HEK293 (cell line): ENCODE results near the gene PSMD7.

Experiments used
- CTCF ChIA-PET: fragments of 350-600 bp; formaldehyde crosslinking; extraction: SDS; loops from one replicate; lab custom pipeline; 2021; ENCODE audit warnings: antibody characterized with exemption; lab: Yijun Ruan, JAX
- POLR2A ChIA-PET: fragments of 300-600 bp; formaldehyde crosslinking; extraction: SDS; loops from one replicate; lab custom pipeline; 2020; ENCODE audit warnings: antibody characterized with exemption, inconsistent platforms; lab: Yijun Ruan, JAX
- H3K27ac ChIP-seq: fragments of 200-500 bp; sonication (Bioruptor generic); 2 replicates; pipeline ENCODE4 v1.5.1; 2014; ENCODE audit warnings: low read depth, low read length, control low read depth, inconsistent platforms; ENCODE audit errors: extremely low read depth
- H3K36me3 ChIP-seq, 2 experiments: fragments of 200-500 bp in 1 of 2; sonication (Bioruptor generic) in 1 of 2; 1 replicate in 1 of 2; 2 replicates in 1 of 2; pipeline ENCODE4 v1.5.1; 2014 to 2017; ENCODE audit warnings: inconsistent platforms in 2 of 2, low read length in 2 of 2; ENCODE audit not compliant: control insufficient read depth in 2 of 2, insufficient read depth in 1 of 2
- H3K4me1 ChIP-seq: fragments of 200-500 bp; sonication (Bioruptor generic); 2 replicates; pipeline ENCODE4 v1.5.1; 2014; ENCODE audit warnings: mild to moderate bottlenecking, low read length, inconsistent platforms; ENCODE audit not compliant: control insufficient read depth, insufficient read depth
- H3K4me3 ChIP-seq: 2 replicates; pipeline ENCODE4 v1.5.1; 2011; ENCODE audit warnings: low read depth, mild to moderate bottlenecking, control low read depth, low read length, moderate library complexity
- H3K9me3 ChIP-seq: fragments of 200-500 bp; sonication (Bioruptor generic); 2 replicates; pipeline ENCODE4 v1.5.1; 2014; ENCODE audit warnings: low read depth, low read length, inconsistent platforms; ENCODE audit not compliant: control insufficient read depth, insufficient read depth
- BCL6B ChIP-seq: fragments of 450-650 bp; formaldehyde crosslinking; IDR thresholded peaks from 2 replicates; pipeline ENCODE4 v1.5.1; 2017; ENCODE audit warnings: missing biosample characterization, missing genetic modification characterization
- EGR2 ChIP-seq: fragments of 450-650 bp; formaldehyde crosslinking; IDR thresholded peaks from 2 replicates; pipeline ENCODE4 v1.5.1; 2016; ENCODE audit warnings: low read depth, missing biosample characterization, missing genetic modification characterization
- GLI2 ChIP-seq: fragments of 450-650 bp; formaldehyde crosslinking; IDR thresholded peaks from 2 replicates; pipeline ENCODE4; 2017; ENCODE audit warnings: missing biosample characterization, missing genetic modification characterization, low read depth, borderline replicate concordance
- GLIS2 ChIP-seq: fragments of 450-650 bp; formaldehyde crosslinking; IDR thresholded peaks from 2 replicates; pipeline ENCODE4 v1.5.1; 2016; ENCODE audit warnings: missing biosample characterization, missing genetic modification characterization
- HIC1 ChIP-seq: fragments of 450-650 bp; formaldehyde crosslinking; IDR thresholded peaks from 2 replicates; pipeline ENCODE4 v1.5.1; 2016; ENCODE audit warnings: missing biosample characterization, missing genetic modification characterization
- PRDM10 ChIP-seq: fragments of 450-650 bp; formaldehyde crosslinking; IDR thresholded peaks from 2 replicates; pipeline ENCODE4 v1.5.1; 2016; ENCODE audit warnings: missing biosample characterization, missing genetic modification characterization
- SALL2 ChIP-seq: fragments of 450-650 bp; formaldehyde crosslinking; IDR thresholded peaks from 2 replicates; pipeline ENCODE4 v1.5.0; 2017; ENCODE audit warnings: missing biosample characterization, mild to moderate bottlenecking, missing genetic modification characterization, borderline replicate concordance
- SP2 ChIP-seq: fragments of 450-650 bp; formaldehyde crosslinking; IDR thresholded peaks from 2 replicates; pipeline ENCODE4 v1.5.1; 2016; ENCODE audit warnings: missing biosample characterization, missing genetic modification characterization
- ZBTB7A ChIP-seq: fragments of 450-650 bp; formaldehyde crosslinking; IDR thresholded peaks from 2 replicates; pipeline ENCODE4 v1.5.1; 2016; ENCODE audit warnings: low read depth, missing biosample characterization, missing genetic modification characterization
- ZFHX2 ChIP-seq: fragments of 450-650 bp; formaldehyde crosslinking; conservative IDR thresholded peaks from 2 replicates; pipeline ENCODE4 v1.5.1; 2016; ENCODE audit warnings: missing biosample characterization, missing genetic modification characterization
- ZNF112 ChIP-seq: fragments of 450-650 bp; formaldehyde crosslinking; IDR thresholded peaks from 2 replicates; pipeline ENCODE4 v1.5.0; 2017; ENCODE audit warnings: missing biosample characterization, missing genetic modification characterization
- ZNF16 ChIP-seq: fragments of 450-650 bp; formaldehyde crosslinking; IDR thresholded peaks from 2 replicates; pipeline ENCODE4 v1.5.1; 2016; ENCODE audit warnings: low read depth, missing biosample characterization, missing genetic modification characterization
- ZNF214 ChIP-seq: fragments of 450-650 bp; formaldehyde crosslinking; IDR thresholded peaks from 2 replicates; pipeline ENCODE4 v1.5.1; 2017; ENCODE audit warnings: missing biosample characterization, mild to moderate bottlenecking, missing genetic modification characterization, borderline replicate concordance
- ZNF23 ChIP-seq: fragments of 450-650 bp; formaldehyde crosslinking; IDR thresholded peaks from 2 replicates; pipeline ENCODE4 v1.5.1; 2016; ENCODE audit warnings: missing biosample characterization, missing genetic modification characterization, borderline replicate concordance
- ZNF521 ChIP-seq: fragments of 450-650 bp; formaldehyde crosslinking; IDR thresholded peaks from 2 replicates; pipeline ENCODE4 v1.5.1; 2017; ENCODE audit warnings: missing biosample characterization, mild to moderate bottlenecking, missing genetic modification characterization
- ZNF585B ChIP-seq: fragments of 450-650 bp; formaldehyde crosslinking; IDR thresholded peaks from 2 replicates; pipeline ENCODE4 v1.5.1; 2016; ENCODE audit warnings: missing biosample characterization, missing genetic modification characterization
- ZNF596 ChIP-seq: fragments of 450-650 bp; IDR thresholded peaks from 2 replicates; pipeline ENCODE4 v1.5.0; 2018; ENCODE audit warnings: missing biosample characterization, mild to moderate bottlenecking, missing genetic modification characterization, moderate library complexity
- ZNF624 ChIP-seq: fragments of 450-650 bp; formaldehyde crosslinking; IDR thresholded peaks from 2 replicates; pipeline ENCODE4 v1.5.1; 2017; ENCODE audit warnings: missing biosample characterization, missing genetic modification characterization
- ZNF670 ChIP-seq: fragments of 450-650 bp; formaldehyde crosslinking; IDR thresholded peaks from 2 replicates; pipeline ENCODE4 v1.5.1; 2016; ENCODE audit warnings: missing biosample characterization, missing genetic modification characterization, low read depth
- ZNF776 ChIP-seq: fragments of 450-650 bp; formaldehyde crosslinking; IDR thresholded peaks from 2 replicates; pipeline ENCODE4 v1.5.0; 2017; ENCODE audit warnings: missing biosample characterization, missing genetic modification characterization, borderline replicate concordance
- ZNF791 ChIP-seq: fragments of 450-650 bp; formaldehyde crosslinking; IDR thresholded peaks from 2 replicates; pipeline ENCODE4 v1.5.1; 2016; ENCODE audit warnings: missing biosample characterization, missing genetic modification characterization
- ZSCAN23 ChIP-seq: fragments of 450-650 bp; formaldehyde crosslinking; IDR thresholded peaks from 2 replicates; pipeline ENCODE4 v1.5.1; 2016; ENCODE audit warnings: missing biosample characterization, missing genetic modification characterization
- ZSCAN4 ChIP-seq: fragments of 450-650 bp; formaldehyde crosslinking; IDR thresholded peaks from 2 replicates; pipeline ENCODE4 v1.5.1; 2017; ENCODE audit warnings: missing biosample characterization, missing genetic modification characterization
- TF ChIP-seq, protein P1 (sequence below): fragments of 450-650 bp; formaldehyde crosslinking; optimal IDR thresholded peaks from 2 replicates; pipeline ENCODE3; 2016; ENCODE audit warnings: missing biosample characterization, mild to moderate bottlenecking, missing genetic modification characterization
- TF ChIP-seq, protein P2 (sequence below): fragments of 450-650 bp; formaldehyde crosslinking; IDR thresholded peaks from 2 replicates; pipeline ENCODE4 v1.5.1; 2016; ENCODE audit warnings: missing biosample characterization, missing genetic modification characterization

Gene PSMD7

GRCh38 chr16:74296432-74297144, at the start of gene PSMD7:
TSS of gene PSMD7 (plus strand) at chr16:74296814. CDS start at chr16:74296915, 101 bp downstream.
- H3K4me1 ChIP-seq = no peaks in the 10 kb centered on the region; the same call in 1 of the 2 replicates
- peak within 1 kb of the TSS; percentile 90 for H3K4me3 ChIP-seq
- peak within 1 kb of the TSS; percentile 94 for H3K27ac ChIP-seq
- H3K9me3 ChIP-seq = no peaks in the 10 kb centered on the region
- POLR2A ChIA-PET = interaction anchor here (0.5 to 1.3 kb wide), 3 partner anchors 9 to 195 kb away, joined by 3 to 7 read pairs (median 5); no protein-coding TSS in a partner anchor
- CTCF ChIA-PET = interaction anchor here (0.8 kb wide), 1 partner anchor 13 kb away, joined by 3 read pairs; no protein-coding TSS in a partner anchor
- H3K36me3 ChIP-seq = peaks cover 18 to 40% of the 10 kb centered on the region in 2 experiments
- TF ChIP-seq ZNF624 (tag by site-specific recombination) (no peak), SP2 (peak; percentile 85), ZBTB7A (tag by site-specific recombination) (peak; percentile 61; the same call in 1 of the 2 replicates), SALL2 (no peak), PRDM10 (tag by site-specific recombination) (peak; percentile 72), ZNF596 (tag by site-specific recombination) (no peak), ZSCAN23 (no peak), GLIS2 (tag by site-specific recombination) (peak; percentile 26; the same call in 1 of the 2 replicates), ZNF585B (no peak), ZNF112 (tag by site-specific recombination) (no peak), ZNF776 (tag by site-specific recombination) (no peak), GLI2 (no peak), EGR2 (tag by site-specific recombination) (peak; percentile 66), HIC1 (tag by site-specific recombination) (no peak), ZNF23 (tag by site-specific recombination) (no peak), ZNF16 (tag by site-specific recombination) (no peak), ZSCAN4 (tag by site-specific recombination) (no peak), ZNF214 (no peak), ZNF791 (tag by site-specific recombination) (no peak), ZNF670 (tag by site-specific recombination) (no peak), ZNF521 (tag by site-specific recombination) (no peak), ZFHX2 (tag by site-specific recombination) (peak; percentile 73), BCL6B (tag by site-specific recombination) (no peak)
- TF ChIP-seq, protein P1, sequence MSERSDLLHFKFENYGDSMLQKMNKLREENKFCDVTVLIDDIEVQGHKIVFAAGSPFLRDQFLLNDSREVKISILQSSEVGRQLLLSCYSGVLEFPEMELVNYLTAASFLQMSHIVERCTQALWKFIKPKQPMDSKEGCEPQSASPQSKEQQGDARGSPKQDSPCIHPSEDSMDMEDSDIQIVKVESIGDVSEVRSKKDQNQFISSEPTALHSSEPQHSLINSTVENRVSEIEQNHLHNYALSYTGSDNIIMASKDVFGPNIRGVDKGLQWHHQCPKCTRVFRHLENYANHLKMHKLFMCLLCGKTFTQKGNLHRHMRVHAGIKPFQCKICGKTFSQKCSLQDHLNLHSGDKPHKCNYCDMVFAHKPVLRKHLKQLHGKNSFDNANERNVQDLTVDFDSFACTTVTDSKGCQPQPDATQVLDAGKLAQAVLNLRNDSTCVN (tag by site-specific recombination) = peak; percentile 92
- TF ChIP-seq, protein P2, sequence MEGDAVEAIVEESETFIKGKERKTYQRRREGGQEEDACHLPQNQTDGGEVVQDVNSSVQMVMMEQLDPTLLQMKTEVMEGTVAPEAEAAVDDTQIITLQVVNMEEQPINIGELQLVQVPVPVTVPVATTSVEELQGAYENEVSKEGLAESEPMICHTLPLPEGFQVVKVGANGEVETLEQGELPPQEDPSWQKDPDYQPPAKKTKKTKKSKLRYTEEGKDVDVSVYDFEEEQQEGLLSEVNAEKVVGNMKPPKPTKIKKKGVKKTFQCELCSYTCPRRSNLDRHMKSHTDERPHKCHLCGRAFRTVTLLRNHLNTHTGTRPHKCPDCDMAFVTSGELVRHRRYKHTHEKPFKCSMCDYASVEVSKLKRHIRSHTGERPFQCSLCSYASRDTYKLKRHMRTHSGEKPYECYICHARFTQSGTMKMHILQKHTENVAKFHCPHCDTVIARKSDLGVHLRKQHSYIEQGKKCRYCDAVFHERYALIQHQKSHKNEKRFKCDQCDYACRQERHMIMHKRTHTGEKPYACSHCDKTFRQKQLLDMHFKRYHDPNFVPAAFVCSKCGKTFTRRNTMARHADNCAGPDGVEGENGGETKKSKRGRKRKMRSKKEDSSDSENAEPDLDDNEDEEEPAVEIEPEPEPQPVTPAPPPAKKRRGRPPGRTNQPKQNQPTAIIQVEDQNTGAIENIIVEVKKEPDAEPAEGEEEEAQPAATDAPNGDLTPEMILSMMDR (tag by site-specific recombination) = no peak
